ENCODE results near the gene ZNF236.

The ZNF236 gene

GRCh38 chr18:76896677-76897076, 74.3 kb downstream of the ZNF236 start:
- no peaks in the 10 kb centered on the region for H3K27me3 ChIP-seq (replicated peaks; ENCODE audit: control insufficient read depth, insufficient read depth, low read length, poor library complexity, severe bottlenecking)
- H3K4me3 ChIP-seq (ENCODE audit: insufficient read depth, low read depth, low read length, poor library complexity, severe bottlenecking), result no peak overlapping the region
- no peaks in the 10 kb centered on the region for H3K9me3 ChIP-seq (ENCODE audit: control insufficient read depth, low read length)
- no peak for DNase-seq
- no peak overlapping the region for H3K27ac ChIP-seq (ENCODE audit: insufficient read depth, low read length, poor library complexity, severe bottlenecking)
- no peaks in the 10 kb centered on the region for H3K4me1 ChIP-seq (ENCODE audit: control insufficient read depth, insufficient read depth, low read length, poor library complexity, severe bottlenecking)
- H3K36me3 ChIP-seq (ENCODE audit: control insufficient read depth, insufficient read depth, low read length), result peaks cover 45% of the 10 kb centered on the region

GRCh38 chr18:76897257-76897656, 74.9 kb downstream of the ZNF236 start:
- H3K27me3 ChIP-seq (replicated peaks; ENCODE audit: control insufficient read depth, insufficient read depth, low read length, poor library complexity, severe bottlenecking), result no peaks in the 10 kb centered on the region
- H3K27ac ChIP-seq (ENCODE audit: insufficient read depth, low read length, poor library complexity, severe bottlenecking), result no peak overlapping the region
- no peak overlapping the region for H3K4me3 ChIP-seq (ENCODE audit: insufficient read depth, low read depth, low read length, poor library complexity, severe bottlenecking)
- no peaks in the 10 kb centered on the region for H3K4me1 ChIP-seq (ENCODE audit: control insufficient read depth, insufficient read depth, low read length, poor library complexity, severe bottlenecking)
- no peak for DNase-seq
- peaks cover 45% of the 10 kb centered on the region for H3K36me3 ChIP-seq (ENCODE audit: control insufficient read depth, insufficient read depth, low read length)
- H3K9me3 ChIP-seq (ENCODE audit: control insufficient read depth, low read length), result no peaks in the 10 kb centered on the region

- no peaks in the 10 kb centered on the region for H3K27me3 ChIP-seq (replicated peaks; ENCODE audit: control insufficient read depth, insufficient read depth, low read length, poor library complexity, severe bottlenecking)
- DNase-seq, result no peak
Observed at GRCh38 chr18:76903386-76903785, 81.0 kb downstream of the ZNF236 start.

GRCh38 chr18:76905821-76906220, 83.5 kb downstream of the ZNF236 start:
- Histone ChIP-seq H3K9me3 (ENCODE audit: control insufficient read depth, low read length) (no peaks in the 10 kb centered on the region), H3K4me3 (ENCODE audit: insufficient read depth, low read depth, low read length, poor library complexity, severe bottlenecking) (no peak overlapping the region), H3K27ac (ENCODE audit: insufficient read depth, low read length, poor library complexity, severe bottlenecking) (no peak overlapping the region), H3K27me3 (replicated peaks; ENCODE audit: control insufficient read depth, insufficient read depth, low read length, poor library complexity, severe bottlenecking) (no peaks in the 10 kb centered on the region), H3K36me3 (ENCODE audit: control insufficient read depth, insufficient read depth, low read length) (peaks cover 34% of the 10 kb centered on the region), H3K4me1 (ENCODE audit: control insufficient read depth, insufficient read depth, low read length, poor library complexity, severe bottlenecking) (no peaks in the 10 kb centered on the region)
- no peak for DNase-seq

More at GRCh38 chr18:76903386-76903785, 81.0 kb downstream of the ZNF236 start:
- no peak overlapping the region for H3K4me3 ChIP-seq (ENCODE audit: insufficient read depth, low read depth, low read length, poor library complexity, severe bottlenecking)
- H3K9me3 ChIP-seq (ENCODE audit: control insufficient read depth, low read length), result no peaks in the 10 kb centered on the region
- H3K4me1 ChIP-seq (ENCODE audit: control insufficient read depth, insufficient read depth, low read length, poor library complexity, severe bottlenecking), result no peaks in the 10 kb centered on the region
- peaks cover 30% of the 10 kb centered on the region for H3K36me3 ChIP-seq (ENCODE audit: control insufficient read depth, insufficient read depth, low read length)
- no peak overlapping the region for H3K27ac ChIP-seq (ENCODE audit: insufficient read depth, low read length, poor library complexity, severe bottlenecking)

- Histone ChIP-seq H3K9me3 (ENCODE audit: control insufficient read depth, low read length) (no peaks in the 10 kb centered on the region), H3K4me1 (ENCODE audit: control insufficient read depth, insufficient read depth, low read length, poor library complexity, severe bottlenecking) (no peaks in the 10 kb centered on the region), H3K4me3 (ENCODE audit: insufficient read depth, low read depth, low read length, poor library complexity, severe bottlenecking) (no peak overlapping the region), H3K27me3 (replicated peaks; ENCODE audit: control insufficient read depth, insufficient read depth, low read length, poor library complexity, severe bottlenecking) (no peaks in the 10 kb centered on the region), H3K27ac (ENCODE audit: insufficient read depth, low read length, poor library complexity, severe bottlenecking) (no peak overlapping the region), H3K36me3 (ENCODE audit: control insufficient read depth, insufficient read depth, low read length) (peaks cover 43% of the 10 kb centered on the region)
- no peak for DNase-seq
Observed at GRCh38 chr18:76908277-76908676, 85.9 kb downstream of the ZNF236 start.

GRCh38 chr18:76909439-76909838, 87.1 kb downstream of the ZNF236 start:
- H3K4me1 ChIP-seq (ENCODE audit: control insufficient read depth, insufficient read depth, low read length, poor library complexity, severe bottlenecking), result no peaks in the 10 kb centered on the region
- H3K36me3 ChIP-seq (ENCODE audit: control insufficient read depth, insufficient read depth, low read length), result peaks cover 54% of the 10 kb centered on the region
- no peak overlapping the region for H3K27ac ChIP-seq (ENCODE audit: insufficient read depth, low read length, poor library complexity, severe bottlenecking)
- no peak for DNase-seq
- H3K9me3 ChIP-seq (ENCODE audit: control insufficient read depth, low read length), result no peaks in the 10 kb centered on the region
- H3K27me3 ChIP-seq (replicated peaks; ENCODE audit: control insufficient read depth, insufficient read depth, low read length, poor library complexity, severe bottlenecking), result no peaks in the 10 kb centered on the region
- no peak overlapping the region for H3K4me3 ChIP-seq (ENCODE audit: insufficient read depth, low read depth, low read length, poor library complexity, severe bottlenecking)

GRCh38 chr18:76911440-76911839, 89.1 kb downstream of the ZNF236 start:
- no peaks in the 10 kb centered on the region for H3K4me1 ChIP-seq (ENCODE audit: control insufficient read depth, insufficient read depth, low read length, poor library complexity, severe bottlenecking)
- no peak overlapping the region for H3K4me3 ChIP-seq (ENCODE audit: insufficient read depth, low read depth, low read length, poor library complexity, severe bottlenecking)
- peaks cover 67% of the 10 kb centered on the region for H3K36me3 ChIP-seq (ENCODE audit: control insufficient read depth, insufficient read depth, low read length)
- no peaks in the 10 kb centered on the region for H3K9me3 ChIP-seq (ENCODE audit: control insufficient read depth, low read length)
- H3K27me3 ChIP-seq (replicated peaks; ENCODE audit: control insufficient read depth, insufficient read depth, low read length, poor library complexity, severe bottlenecking), result no peaks in the 10 kb centered on the region
- H3K27ac ChIP-seq (ENCODE audit: insufficient read depth, low read length, poor library complexity, severe bottlenecking), result no peak overlapping the region
- DNase-seq, result no peak

- Histone ChIP-seq H3K4me3 (ENCODE audit: insufficient read depth, low read depth, low read length, poor library complexity, severe bottlenecking) (no peak overlapping the region), H3K4me1 (ENCODE audit: control insufficient read depth, insufficient read depth, low read length, poor library complexity, severe bottlenecking) (no peaks in the 10 kb centered on the region), H3K36me3 (ENCODE audit: control insufficient read depth, insufficient read depth, low read length) (peaks cover 65% of the 10 kb centered on the region), H3K9me3 (ENCODE audit: control insufficient read depth, low read length) (no peaks in the 10 kb centered on the region), H3K27me3 (replicated peaks; ENCODE audit: control insufficient read depth, insufficient read depth, low read length, poor library complexity, severe bottlenecking) (no peaks in the 10 kb centered on the region), H3K27ac (ENCODE audit: insufficient read depth, low read length, poor library complexity, severe bottlenecking) (no peak overlapping the region)
- no peak for DNase-seq
Observed at GRCh38 chr18:76913583-76913982, 91.2 kb downstream of the ZNF236 start.

- Histone ChIP-seq H3K4me3 (ENCODE audit: insufficient read depth, low read depth, low read length, poor library complexity, severe bottlenecking) (no peak overlapping the region), H3K27me3 (replicated peaks; ENCODE audit: control insufficient read depth, insufficient read depth, low read length, poor library complexity, severe bottlenecking) (no peaks in the 10 kb centered on the region), H3K36me3 (ENCODE audit: control insufficient read depth, insufficient read depth, low read length) (peaks cover 65% of the 10 kb centered on the region), H3K27ac (ENCODE audit: insufficient read depth, low read length, poor library complexity, severe bottlenecking) (no peak overlapping the region), H3K4me1 (ENCODE audit: control insufficient read depth, insufficient read depth, low read length, poor library complexity, severe bottlenecking) (no peaks in the 10 kb centered on the region), H3K9me3 (ENCODE audit: control insufficient read depth, low read length) (no peaks in the 10 kb centered on the region)
- DNase-seq, result no peak
Observed at GRCh38 chr18:76914314-76914713, 92.0 kb downstream of the ZNF236 start.

- no peaks in the 10 kb centered on the region for H3K27me3 ChIP-seq (replicated peaks; ENCODE audit: control insufficient read depth, insufficient read depth, low read length, poor library complexity, severe bottlenecking)
- DNase-seq, result no peak
- no peaks in the 10 kb centered on the region for H3K4me1 ChIP-seq (ENCODE audit: control insufficient read depth, insufficient read depth, low read length, poor library complexity, severe bottlenecking)
- H3K36me3 ChIP-seq (ENCODE audit: control insufficient read depth, insufficient read depth, low read length), result peaks cover 69% of the 10 kb centered on the region
- no peaks in the 10 kb centered on the region for H3K9me3 ChIP-seq (ENCODE audit: control insufficient read depth, low read length)
- no peak overlapping the region for H3K4me3 ChIP-seq (ENCODE audit: insufficient read depth, low read depth, low read length, poor library complexity, severe bottlenecking)
- H3K27ac ChIP-seq (ENCODE audit: insufficient read depth, low read length, poor library complexity, severe bottlenecking), result no peak overlapping the region
Observed at GRCh38 chr18:76914796-76915195, 92.4 kb downstream of the ZNF236 start.

GRCh38 chr18:76915456-76915855, 93.1 kb downstream of the ZNF236 start:
- DNase-seq, result no peak
- no peaks in the 10 kb centered on the region for H3K27me3 ChIP-seq (replicated peaks; ENCODE audit: control insufficient read depth, insufficient read depth, low read length, poor library complexity, severe bottlenecking)
- H3K4me3 ChIP-seq (ENCODE audit: insufficient read depth, low read depth, low read length, poor library complexity, severe bottlenecking), result no peak overlapping the region
- H3K9me3 ChIP-seq (ENCODE audit: control insufficient read depth, low read length), result no peaks in the 10 kb centered on the region
- no peaks in the 10 kb centered on the region for H3K4me1 ChIP-seq (ENCODE audit: control insufficient read depth, insufficient read depth, low read length, poor library complexity, severe bottlenecking)
- H3K27ac ChIP-seq (ENCODE audit: insufficient read depth, low read length, poor library complexity, severe bottlenecking), result no peak overlapping the region
- peaks cover 70% of the 10 kb centered on the region for H3K36me3 ChIP-seq (ENCODE audit: control insufficient read depth, insufficient read depth, low read length)
